ENCODE data around the gene SMYD3.

Gene SMYD3

DNA sequence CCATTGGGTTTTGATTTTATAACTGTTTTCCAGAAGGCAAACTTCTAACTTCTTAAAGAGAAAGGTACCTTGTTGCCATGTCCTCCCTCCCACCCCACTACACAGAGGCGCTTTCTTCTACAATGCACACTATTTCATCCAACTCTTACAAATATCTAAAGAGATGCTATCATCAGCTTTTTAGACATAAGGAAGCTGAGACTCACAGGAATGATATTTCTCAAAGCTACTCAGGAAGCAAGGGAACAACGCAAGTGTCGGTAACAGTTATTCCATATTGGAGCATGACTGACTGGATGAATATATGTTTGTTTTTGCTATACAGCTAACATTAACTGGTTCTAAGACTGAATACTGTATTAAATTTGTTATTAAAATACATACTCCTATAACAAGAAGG is 318.0 kb downstream of the SMYD3 start:
- TF ChIP-seq, protein P1, sequence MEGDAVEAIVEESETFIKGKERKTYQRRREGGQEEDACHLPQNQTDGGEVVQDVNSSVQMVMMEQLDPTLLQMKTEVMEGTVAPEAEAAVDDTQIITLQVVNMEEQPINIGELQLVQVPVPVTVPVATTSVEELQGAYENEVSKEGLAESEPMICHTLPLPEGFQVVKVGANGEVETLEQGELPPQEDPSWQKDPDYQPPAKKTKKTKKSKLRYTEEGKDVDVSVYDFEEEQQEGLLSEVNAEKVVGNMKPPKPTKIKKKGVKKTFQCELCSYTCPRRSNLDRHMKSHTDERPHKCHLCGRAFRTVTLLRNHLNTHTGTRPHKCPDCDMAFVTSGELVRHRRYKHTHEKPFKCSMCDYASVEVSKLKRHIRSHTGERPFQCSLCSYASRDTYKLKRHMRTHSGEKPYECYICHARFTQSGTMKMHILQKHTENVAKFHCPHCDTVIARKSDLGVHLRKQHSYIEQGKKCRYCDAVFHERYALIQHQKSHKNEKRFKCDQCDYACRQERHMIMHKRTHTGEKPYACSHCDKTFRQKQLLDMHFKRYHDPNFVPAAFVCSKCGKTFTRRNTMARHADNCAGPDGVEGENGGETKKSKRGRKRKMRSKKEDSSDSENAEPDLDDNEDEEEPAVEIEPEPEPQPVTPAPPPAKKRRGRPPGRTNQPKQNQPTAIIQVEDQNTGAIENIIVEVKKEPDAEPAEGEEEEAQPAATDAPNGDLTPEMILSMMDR (IDR thresholded peaks at IDR 0.05), result no peak

DNA sequence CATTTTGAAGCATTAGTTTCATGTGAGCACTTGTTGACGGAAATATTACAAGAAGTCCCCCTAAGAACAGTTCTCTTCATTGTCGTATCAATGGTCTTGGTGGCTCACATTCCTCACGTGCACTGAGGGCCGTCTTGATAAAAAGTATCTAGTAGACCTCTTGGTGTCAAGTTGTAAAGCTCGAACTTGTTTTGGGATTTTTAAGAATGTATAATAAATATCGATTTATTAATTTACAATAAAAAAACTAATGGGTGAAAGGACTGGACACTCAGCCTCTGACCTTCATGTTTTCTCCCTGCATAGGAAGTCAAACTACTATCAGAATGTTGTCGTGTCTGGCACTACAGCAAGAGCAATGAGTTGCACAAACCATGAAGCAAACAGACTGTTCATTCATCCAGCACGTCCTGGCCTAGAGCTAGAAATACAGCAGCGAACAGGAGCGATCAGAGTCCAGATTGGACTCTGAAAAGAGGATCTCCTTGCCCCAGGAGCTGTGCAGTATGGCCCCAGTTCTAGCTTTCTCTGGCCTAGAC is 319.2 kb downstream of the SMYD3 start:
- no peak overlapping the region for H3K4me2 ChIP-seq (ENCODE audit: low read length)
- no peak overlapping the region for H2AFZ ChIP-seq
- no peaks in the 10 kb centered on the region for H3K4me1 ChIP-seq
- H3K36me3 ChIP-seq (ENCODE audit: control insufficient read depth, insufficient read depth, low read length), result no peaks in the 10 kb centered on the region
- H3K27me3 ChIP-seq (ENCODE audit: control insufficient read depth, insufficient read depth, low read length), result no peaks in the 10 kb centered on the region
- no peaks in the 10 kb centered on the region for H3K9me3 ChIP-seq (ENCODE audit: control insufficient read depth, low read length)
- no peaks in the 10 kb centered on the region for H3K79me2 ChIP-seq
- no peak overlapping the region for H3K4me3 ChIP-seq (ENCODE audit: low read depth, low read length)
- TF ChIP-seq, protein P1 (IDR thresholded peaks at IDR 0.05), result no peak
- H3K27ac ChIP-seq, result no peak overlapping the region
- no peak overlapping the region for H3K9ac ChIP-seq

More for the DNA sequence above, 318.0 kb downstream of the SMYD3 start:
- Histone ChIP-seq H3K4me3 (ENCODE audit: low read depth, low read length) (no peak overlapping the region), H3K79me2 (no peaks in the 10 kb centered on the region), H2AFZ (no peak overlapping the region), H3K4me1 (no peaks in the 10 kb centered on the region), H3K36me3 (ENCODE audit: control insufficient read depth, insufficient read depth, low read length) (no peaks in the 10 kb centered on the region), H3K4me2 (ENCODE audit: low read length) (no peak overlapping the region), H3K27me3 (ENCODE audit: control insufficient read depth, insufficient read depth, low read length) (no peaks in the 10 kb centered on the region), H3K27ac (no peak overlapping the region), H3K9me3 (ENCODE audit: control insufficient read depth, low read length) (no peaks in the 10 kb centered on the region), H3K9ac (no peak overlapping the region)

- Histone ChIP-seq H3K27me3 (ENCODE audit: control insufficient read depth, insufficient read depth, low read length) (no peaks in the 10 kb centered on the region), H3K36me3 (ENCODE audit: control insufficient read depth, insufficient read depth, low read length) (no peaks in the 10 kb centered on the region), H3K4me3 (ENCODE audit: low read depth, low read length) (no peak overlapping the region), H3K9me3 (ENCODE audit: control insufficient read depth, low read length) (no peaks in the 10 kb centered on the region), H3K4me1 (no peaks in the 10 kb centered on the region), H3K9ac (no peak overlapping the region), H3K4me2 (ENCODE audit: low read length) (no peak overlapping the region), H3K27ac (no peak overlapping the region), H2AFZ (no peak overlapping the region), H3K79me2 (no peaks in the 10 kb centered on the region)
- TF ChIP-seq, protein P1 (IDR thresholded peaks at IDR 0.05), result no peak
Measured at GRCh38 chr1:246184503-246184902, 322.6 kb downstream of the SMYD3 start.

GRCh38 chr1:246182149-246182851 is 324.8 kb downstream of the SMYD3 start:
- TF ChIP-seq, protein P1 (IDR thresholded peaks at IDR 0.05), result no peak
- Histone ChIP-seq H3K79me2 (no peaks in the 10 kb centered on the region), H3K4me3 (ENCODE audit: low read depth, low read length) (no peak overlapping the region), H3K36me3 (ENCODE audit: control insufficient read depth, insufficient read depth, low read length) (no peaks in the 10 kb centered on the region), H3K27ac (no peak overlapping the region), H3K27me3 (ENCODE audit: control insufficient read depth, insufficient read depth, low read length) (no peaks in the 10 kb centered on the region), H3K4me1 (no peaks in the 10 kb centered on the region), H3K4me2 (ENCODE audit: low read length) (no peak overlapping the region), H3K9ac (no peak overlapping the region), H3K9me3 (ENCODE audit: control insufficient read depth, low read length) (no peaks in the 10 kb centered on the region), H2AFZ (no peak overlapping the region)

- TF ChIP-seq, protein P1 (IDR thresholded peaks at IDR 0.05), result no peak
Measured at GRCh38 chr1:246181241-246181640, 325.8 kb downstream of the SMYD3 start.

More at GRCh38 chr1:246181241-246181640, 325.8 kb downstream of the SMYD3 start:
- no peak overlapping the region for H3K9ac ChIP-seq
- no peak overlapping the region for H3K4me2 ChIP-seq (ENCODE audit: low read length)
- no peaks in the 10 kb centered on the region for H3K9me3 ChIP-seq (ENCODE audit: control insufficient read depth, low read length)
- H3K4me1 ChIP-seq, result no peaks in the 10 kb centered on the region
- no peaks in the 10 kb centered on the region for H3K36me3 ChIP-seq (ENCODE audit: control insufficient read depth, insufficient read depth, low read length)
- no peak overlapping the region for H3K4me3 ChIP-seq (ENCODE audit: low read depth, low read length)
- H3K27ac ChIP-seq, result no peak overlapping the region
- no peak overlapping the region for H2AFZ ChIP-seq
- no peaks in the 10 kb centered on the region for H3K27me3 ChIP-seq (ENCODE audit: control insufficient read depth, insufficient read depth, low read length)
- no peaks in the 10 kb centered on the region for H3K79me2 ChIP-seq
